Lower leg skin (tissue), 3 donors: ENCODE data around the gene OLIG2.

ENCODE experiments used
- POLR2A ChIP-seq, 2 donors: fragments of 450-650 bp; IDR thresholded peaks; one replicate each; pipeline ENCODE4 v1.6.1; 2016 to 2017; ENCODE audit warnings: antibody characterized with exemption in 2 of 2, mild to moderate bottlenecking in 1 of 2, moderate library complexity in 1 of 2
- TF ChIP-seq, protein P1 (sequence below), 3 donors: fragments of 450-650 bp; IDR thresholded peaks; one replicate each; pipeline ENCODE4 v1.5.1; 2016; ENCODE audit warnings: antibody characterized with exemption in 3 of 3, mild to moderate bottlenecking in 3 of 3, moderate library complexity in 2 of 3

GRCh38 chr21:33039536-33039935 is 13.8 kb downstream of the OLIG2 start:
- TF ChIP-seq, protein P1, sequence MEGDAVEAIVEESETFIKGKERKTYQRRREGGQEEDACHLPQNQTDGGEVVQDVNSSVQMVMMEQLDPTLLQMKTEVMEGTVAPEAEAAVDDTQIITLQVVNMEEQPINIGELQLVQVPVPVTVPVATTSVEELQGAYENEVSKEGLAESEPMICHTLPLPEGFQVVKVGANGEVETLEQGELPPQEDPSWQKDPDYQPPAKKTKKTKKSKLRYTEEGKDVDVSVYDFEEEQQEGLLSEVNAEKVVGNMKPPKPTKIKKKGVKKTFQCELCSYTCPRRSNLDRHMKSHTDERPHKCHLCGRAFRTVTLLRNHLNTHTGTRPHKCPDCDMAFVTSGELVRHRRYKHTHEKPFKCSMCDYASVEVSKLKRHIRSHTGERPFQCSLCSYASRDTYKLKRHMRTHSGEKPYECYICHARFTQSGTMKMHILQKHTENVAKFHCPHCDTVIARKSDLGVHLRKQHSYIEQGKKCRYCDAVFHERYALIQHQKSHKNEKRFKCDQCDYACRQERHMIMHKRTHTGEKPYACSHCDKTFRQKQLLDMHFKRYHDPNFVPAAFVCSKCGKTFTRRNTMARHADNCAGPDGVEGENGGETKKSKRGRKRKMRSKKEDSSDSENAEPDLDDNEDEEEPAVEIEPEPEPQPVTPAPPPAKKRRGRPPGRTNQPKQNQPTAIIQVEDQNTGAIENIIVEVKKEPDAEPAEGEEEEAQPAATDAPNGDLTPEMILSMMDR (IDR thresholded peaks at IDR 0.05): no peak
- no peak for TF ChIP-seq POLR2A (IDR thresholded peaks at IDR 0.05)
